Measurements from ENCODE around the gene IL32.

DNA sequence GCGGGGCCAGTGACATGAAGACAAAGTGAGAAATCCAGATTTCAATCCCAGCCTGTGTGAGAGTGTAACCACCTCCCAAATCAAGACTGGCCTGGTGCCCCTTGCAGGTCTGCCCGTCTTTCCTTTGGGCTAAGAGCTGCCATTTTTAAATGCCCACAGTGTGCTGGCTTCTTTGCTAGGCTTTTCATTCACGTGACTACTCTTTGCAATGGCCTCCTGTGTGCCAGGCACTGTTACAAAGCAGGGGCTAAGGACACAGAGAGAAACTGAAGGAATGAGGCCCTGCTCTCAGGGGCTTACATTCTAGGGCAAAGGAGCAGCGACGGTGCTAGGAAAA, 33.9 kb downstream of the IL32 start:
- TF ChIP-seq BHLHE40 (IDR thresholded peaks at IDR 0.05; ENCODE audit: low read depth, low read length): no peak
- TF ChIP-seq, protein P1, sequence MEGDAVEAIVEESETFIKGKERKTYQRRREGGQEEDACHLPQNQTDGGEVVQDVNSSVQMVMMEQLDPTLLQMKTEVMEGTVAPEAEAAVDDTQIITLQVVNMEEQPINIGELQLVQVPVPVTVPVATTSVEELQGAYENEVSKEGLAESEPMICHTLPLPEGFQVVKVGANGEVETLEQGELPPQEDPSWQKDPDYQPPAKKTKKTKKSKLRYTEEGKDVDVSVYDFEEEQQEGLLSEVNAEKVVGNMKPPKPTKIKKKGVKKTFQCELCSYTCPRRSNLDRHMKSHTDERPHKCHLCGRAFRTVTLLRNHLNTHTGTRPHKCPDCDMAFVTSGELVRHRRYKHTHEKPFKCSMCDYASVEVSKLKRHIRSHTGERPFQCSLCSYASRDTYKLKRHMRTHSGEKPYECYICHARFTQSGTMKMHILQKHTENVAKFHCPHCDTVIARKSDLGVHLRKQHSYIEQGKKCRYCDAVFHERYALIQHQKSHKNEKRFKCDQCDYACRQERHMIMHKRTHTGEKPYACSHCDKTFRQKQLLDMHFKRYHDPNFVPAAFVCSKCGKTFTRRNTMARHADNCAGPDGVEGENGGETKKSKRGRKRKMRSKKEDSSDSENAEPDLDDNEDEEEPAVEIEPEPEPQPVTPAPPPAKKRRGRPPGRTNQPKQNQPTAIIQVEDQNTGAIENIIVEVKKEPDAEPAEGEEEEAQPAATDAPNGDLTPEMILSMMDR (IDR thresholded peaks at IDR 0.05): no peak
- TF ChIP-seq, protein P2, sequence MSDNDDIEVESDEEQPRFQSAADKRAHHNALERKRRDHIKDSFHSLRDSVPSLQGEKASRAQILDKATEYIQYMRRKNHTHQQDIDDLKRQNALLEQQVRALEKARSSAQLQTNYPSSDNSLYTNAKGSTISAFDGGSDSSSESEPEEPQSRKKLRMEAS (IDR thresholded peaks at IDR 0.05): no peak
- TF ChIP-seq, protein P3, sequence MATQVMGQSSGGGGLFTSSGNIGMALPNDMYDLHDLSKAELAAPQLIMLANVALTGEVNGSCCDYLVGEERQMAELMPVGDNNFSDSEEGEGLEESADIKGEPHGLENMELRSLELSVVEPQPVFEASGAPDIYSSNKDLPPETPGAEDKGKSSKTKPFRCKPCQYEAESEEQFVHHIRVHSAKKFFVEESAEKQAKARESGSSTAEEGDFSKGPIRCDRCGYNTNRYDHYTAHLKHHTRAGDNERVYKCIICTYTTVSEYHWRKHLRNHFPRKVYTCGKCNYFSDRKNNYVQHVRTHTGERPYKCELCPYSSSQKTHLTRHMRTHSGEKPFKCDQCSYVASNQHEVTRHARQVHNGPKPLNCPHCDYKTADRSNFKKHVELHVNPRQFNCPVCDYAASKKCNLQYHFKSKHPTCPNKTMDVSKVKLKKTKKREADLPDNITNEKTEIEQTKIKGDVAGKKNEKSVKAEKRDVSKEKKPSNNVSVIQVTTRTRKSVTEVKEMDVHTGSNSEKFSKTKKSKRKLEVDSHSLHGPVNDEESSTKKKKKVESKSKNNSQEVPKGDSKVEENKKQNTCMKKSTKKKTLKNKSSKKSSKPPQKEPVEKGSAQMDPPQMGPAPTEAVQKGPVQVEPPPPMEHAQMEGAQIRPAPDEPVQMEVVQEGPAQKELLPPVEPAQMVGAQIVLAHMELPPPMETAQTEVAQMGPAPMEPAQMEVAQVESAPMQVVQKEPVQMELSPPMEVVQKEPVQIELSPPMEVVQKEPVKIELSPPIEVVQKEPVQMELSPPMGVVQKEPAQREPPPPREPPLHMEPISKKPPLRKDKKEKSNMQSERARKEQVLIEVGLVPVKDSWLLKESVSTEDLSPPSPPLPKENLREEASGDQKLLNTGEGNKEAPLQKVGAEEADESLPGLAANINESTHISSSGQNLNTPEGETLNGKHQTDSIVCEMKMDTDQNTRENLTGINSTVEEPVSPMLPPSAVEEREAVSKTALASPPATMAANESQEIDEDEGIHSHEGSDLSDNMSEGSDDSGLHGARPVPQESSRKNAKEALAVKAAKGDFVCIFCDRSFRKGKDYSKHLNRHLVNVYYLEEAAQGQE (IDR thresholded peaks at IDR 0.05): no peak
- TF ChIP-seq POLR2AphosphoS2 (conservative IDR thresholded peaks at IDR 0.05; ENCODE audit: low read length): no peak
- TF ChIP-seq CEBPB (IDR thresholded peaks at IDR 0.05): no peak
- TF ChIP-seq ZNF302 (CRISPR knock-in tag; IDR thresholded peaks at IDR 0.05): no peak
- no peak for TF ChIP-seq POLR2A (IDR thresholded peaks at IDR 0.05; ENCODE audit: low read length)
- no peak for TF ChIP-seq EP300 (IDR thresholded peaks at IDR 0.05)

Measured in A549 (cell line).